Endothelial cell (in vitro differentiated cells): ENCODE data around the gene RPN2. TPM values are rescaled to one million over a fixed set of nuclear protein-coding genes. Genes with fewer than 3 reads are reported as not detected.
A peak's percentile ranks its signal among the peaks of the same experiment; 100 is the strongest.

ENCODE experiments used
- DNase-seq: peaks from one replicate; pipeline ENCODE4 v3.0.0; 2021; ENCODE audit warnings: low spot score
- H3K27ac Mint-ChIP-seq: one replicate; pipeline ENCODE4 v1.8.0; 2021; ENCODE audit warnings: mixed read lengths, inconsistent platforms; ENCODE audit not compliant: unreplicated experiment
- H3K27me3 Mint-ChIP-seq: one replicate; pipeline ENCODE4 v1.8.0; 2021; ENCODE audit warnings: mild to moderate bottlenecking, moderate library complexity, mixed read lengths, inconsistent platforms; ENCODE audit not compliant: unreplicated experiment
- H3K36me3 Mint-ChIP-seq: one replicate; pipeline ENCODE4 v1.8.0; 2021; ENCODE audit warnings: mild to moderate bottlenecking, low read depth, mixed read lengths, inconsistent platforms; ENCODE audit not compliant: unreplicated experiment
- H3K4me1 Mint-ChIP-seq: one replicate; pipeline ENCODE4 v1.8.0; 2021; ENCODE audit warnings: mild to moderate bottlenecking, mixed read lengths, inconsistent platforms; ENCODE audit not compliant: unreplicated experiment
- H3K4me3 Mint-ChIP-seq: one replicate; pipeline ENCODE4 v1.8.0; 2021; ENCODE audit warnings: mild to moderate bottlenecking, mixed read lengths, inconsistent platforms; ENCODE audit not compliant: unreplicated experiment
- H3K9me3 Mint-ChIP-seq: one replicate; pipeline ENCODE4 v1.8.0; 2021; ENCODE audit warnings: mixed read lengths, inconsistent platforms; ENCODE audit not compliant: unreplicated experiment
- CTCF ChIP-seq: fragments of 200-600 bp; sonication (generic); IDR thresholded peaks from one replicate; pipeline ENCODE4 v1.5.0; 2021; ENCODE audit warnings: antibody characterized with exemption; ENCODE audit not compliant: unreplicated experiment
- total RNA-seq: library from RNA; stranded (reverse); fragmentation: NEBNext Ultra II Directional; extraction: Animal tissue kit (Norgen Biotek cat#: 25700); gene quantifications from one replicate; pipeline ENCODE4 v1.2.1, GENCODE V29; 2021; ENCODE audit not compliant: unreplicated experiment

RPN2 gene
- total RNA-seq, 1 donor from 2014 or later, result 187 TPM

- H3K27ac Mint-ChIP-seq, result no peak overlapping the region
- no peak for DNase-seq
- peaks cover 12% of the 10 kb centered on the region for H3K27me3 Mint-ChIP-seq
- H3K4me3 Mint-ChIP-seq, result peak overlapping the region; percentile 42
- H3K9me3 Mint-ChIP-seq, result no peaks in the 10 kb centered on the region
- no peak for TF ChIP-seq CTCF
- H3K4me1 Mint-ChIP-seq, result peaks cover 9% of the 10 kb centered on the region
- H3K36me3 Mint-ChIP-seq, result no peaks in the 10 kb centered on the region
Observed at GRCh38 chr20:37259865-37260264, 80.7 kb downstream of the RPN2 start.

GRCh38 chr20:37260923-37261322 is 81.8 kb downstream of the RPN2 start:
- Mint-ChIP-seq H3K4me3 (no peak overlapping the region), H3K27me3 (peaks cover 11% of the 10 kb centered on the region), H3K9me3 (no peaks in the 10 kb centered on the region), H3K27ac (no peak overlapping the region), H3K4me1 (peaks cover 9% of the 10 kb centered on the region), H3K36me3 (no peaks in the 10 kb centered on the region)
- DNase-seq, result no peak
- TF ChIP-seq CTCF, result no peak

GRCh38 chr20:37261714-37262113 is 82.6 kb downstream of the RPN2 start, which contains the start of gene GHRH:
Gene GHRH (minus strand): TSS chr20:37261814. CDS start chr20:37256889, 4,925 bp downstream.
- TF ChIP-seq CTCF, result no peak
- H3K27ac Mint-ChIP-seq, result no peak within 1 kb of the TSS
- no peaks in the 10 kb centered on the region for H3K9me3 Mint-ChIP-seq
- H3K4me1 Mint-ChIP-seq, result peaks cover 9% of the 10 kb centered on the region
- peaks cover 8% of the 10 kb centered on the region for H3K27me3 Mint-ChIP-seq
- no peak within 1 kb of the TSS for H3K4me3 Mint-ChIP-seq
- no peak for DNase-seq
- H3K36me3 Mint-ChIP-seq, result no peaks in the 10 kb centered on the region

GRCh38 chr20:37262505-37262904 is 83.4 kb downstream of the RPN2 start:
- Mint-ChIP-seq H3K4me1 (peaks cover 9% of the 10 kb centered on the region), H3K36me3 (no peaks in the 10 kb centered on the region), H3K27me3 (peaks cover 11% of the 10 kb centered on the region), H3K27ac (no peak overlapping the region), H3K9me3 (no peaks in the 10 kb centered on the region), H3K4me3 (no peak overlapping the region)
- no peak for DNase-seq
- TF ChIP-seq CTCF, result no peak

GRCh38 chr20:37263686-37264085 is 84.6 kb downstream of the RPN2 start:
- no peaks in the 10 kb centered on the region for H3K9me3 Mint-ChIP-seq
- no peaks in the 10 kb centered on the region for H3K36me3 Mint-ChIP-seq
- no peak for DNase-seq
- peaks cover 9% of the 10 kb centered on the region for H3K4me1 Mint-ChIP-seq
- H3K27me3 Mint-ChIP-seq, result peaks cover 11% of the 10 kb centered on the region
- no peak for TF ChIP-seq CTCF
- no peak overlapping the region for H3K27ac Mint-ChIP-seq
- no peak overlapping the region for H3K4me3 Mint-ChIP-seq
